ENCODE results near the gene CFAP61.

Gene CFAP61

GRCh38 chr20:20391115-20391514 lies 338.8 kb downstream of the CFAP61 start:
- ATAC-seq, result no peak
- DNase-seq, result no peak
- H3K9me3 Mint-ChIP-seq, result no peaks in the 10 kb centered on the region
- no peak overlapping the region for H3K27ac Mint-ChIP-seq
- H3K4me1 Mint-ChIP-seq, result no peaks in the 10 kb centered on the region
- peaks cover 2% of the 10 kb centered on the region for H3K36me3 Mint-ChIP-seq (ENCODE audit: low read depth)
- no peak overlapping the region for H3K4me3 Mint-ChIP-seq
- no peaks in the 10 kb centered on the region for H3K27me3 Mint-ChIP-seq

GRCh38 chr20:20391766-20392165 lies 339.4 kb downstream of the CFAP61 start:
- no peak overlapping the region for H3K27ac Mint-ChIP-seq
- H3K4me1 Mint-ChIP-seq, result no peaks in the 10 kb centered on the region
- no peaks in the 10 kb centered on the region for H3K9me3 Mint-ChIP-seq
- no peak overlapping the region for H3K4me3 Mint-ChIP-seq
- peaks cover 2% of the 10 kb centered on the region for H3K36me3 Mint-ChIP-seq (ENCODE audit: low read depth)
- DNase-seq (no peak), ATAC-seq (no peak)
- H3K27me3 Mint-ChIP-seq, result no peaks in the 10 kb centered on the region

GRCh38 chr20:20393207-20394120 lies 341.1 kb downstream of the CFAP61 start:
- Mint-ChIP-seq H3K27ac (peak overlapping the region; percentile 2), H3K4me3 (no peak overlapping the region), H3K4me1 (no peaks in the 10 kb centered on the region), H3K9me3 (no peaks in the 10 kb centered on the region), H3K27me3 (no peaks in the 10 kb centered on the region), H3K36me3 (ENCODE audit: low read depth) (peaks cover 2% of the 10 kb centered on the region)
- ATAC-seq (no peak), DNase-seq (no peak)

- no peaks in the 10 kb centered on the region for H3K4me1 Mint-ChIP-seq
- H3K9me3 Mint-ChIP-seq, result no peaks in the 10 kb centered on the region
- no peak for ATAC-seq
- no peak for DNase-seq
- H3K27me3 Mint-ChIP-seq, result no peaks in the 10 kb centered on the region
- H3K36me3 Mint-ChIP-seq (ENCODE audit: low read depth), result peaks cover 6% of the 10 kb centered on the region
- H3K27ac Mint-ChIP-seq, result no peak overlapping the region
- H3K4me3 Mint-ChIP-seq, result no peak overlapping the region
Observed at GRCh38 chr20:20395087-20395486, 342.8 kb downstream of the CFAP61 start.

- no peaks in the 10 kb centered on the region for H3K4me1 Mint-ChIP-seq
- DNase-seq, result no peak
- H3K9me3 Mint-ChIP-seq, result no peaks in the 10 kb centered on the region
- no peak overlapping the region for H3K27ac Mint-ChIP-seq
- H3K27me3 Mint-ChIP-seq, result no peaks in the 10 kb centered on the region
- no peak overlapping the region for H3K4me3 Mint-ChIP-seq
- no peak for ATAC-seq
- H3K36me3 Mint-ChIP-seq (ENCODE audit: low read depth), result peaks cover 6% of the 10 kb centered on the region
Observed at GRCh38 chr20:20395903-20396568, 343.7 kb downstream of the CFAP61 start.

- H3K27me3 Mint-ChIP-seq, result no peaks in the 10 kb centered on the region
- no peak for DNase-seq
- ATAC-seq, result no peak
- no peak overlapping the region for H3K27ac Mint-ChIP-seq
- peaks cover 6% of the 10 kb centered on the region for H3K36me3 Mint-ChIP-seq (ENCODE audit: low read depth)
- no peaks in the 10 kb centered on the region for H3K4me1 Mint-ChIP-seq
- no peak overlapping the region for H3K4me3 Mint-ChIP-seq
- H3K9me3 Mint-ChIP-seq, result no peaks in the 10 kb centered on the region
Observed at GRCh38 chr20:20396794-20397193, 344.5 kb downstream of the CFAP61 start.

GRCh38 chr20:20398123-20398522 lies 345.8 kb downstream of the CFAP61 start:
- DNase-seq (no peak), ATAC-seq (no peak)
- no peaks in the 10 kb centered on the region for H3K27me3 Mint-ChIP-seq
- H3K9me3 Mint-ChIP-seq, result no peaks in the 10 kb centered on the region
- H3K4me3 Mint-ChIP-seq, result no peak overlapping the region
- H3K36me3 Mint-ChIP-seq (ENCODE audit: low read depth), result peaks cover 4% of the 10 kb centered on the region
- H3K4me1 Mint-ChIP-seq, result no peaks in the 10 kb centered on the region
- H3K27ac Mint-ChIP-seq, result no peak overlapping the region

GRCh38 chr20:20399531-20400500 lies 347.5 kb downstream of the CFAP61 start:
- Mint-ChIP-seq H3K27me3 (no peaks in the 10 kb centered on the region), H3K27ac (no peak overlapping the region), H3K9me3 (no peaks in the 10 kb centered on the region), H3K4me3 (no peak overlapping the region), H3K4me1 (no peaks in the 10 kb centered on the region), H3K36me3 (ENCODE audit: low read depth) (peaks cover 4% of the 10 kb centered on the region)
- ATAC-seq (no peak), DNase-seq (no peak)

- DNase-seq (no peak), ATAC-seq (no peak)
- Mint-ChIP-seq H3K4me1 (peaks cover 3% of the 10 kb centered on the region), H3K27ac (no peak overlapping the region), H3K4me3 (no peak overlapping the region), H3K36me3 (ENCODE audit: low read depth) (peaks cover 9% of the 10 kb centered on the region), H3K9me3 (no peaks in the 10 kb centered on the region), H3K27me3 (no peaks in the 10 kb centered on the region)
Observed at GRCh38 chr20:20401991-20402390, 349.7 kb downstream of the CFAP61 start.

- ATAC-seq, result no peak
- Mint-ChIP-seq H3K4me3 (no peak overlapping the region), H3K27ac (peak overlapping the region; percentile 47), H3K4me1 (peaks cover 3% of the 10 kb centered on the region), H3K9me3 (no peaks in the 10 kb centered on the region), H3K36me3 (ENCODE audit: low read depth) (peaks cover 11% of the 10 kb centered on the region), H3K27me3 (no peaks in the 10 kb centered on the region)
- no peak for DNase-seq
Observed at GRCh38 chr20:20404633-20405032, 352.3 kb downstream of the CFAP61 start.

GRCh38 chr20:20405623-20406022 lies 353.3 kb downstream of the CFAP61 start:
- Mint-ChIP-seq H3K4me3 (no peak overlapping the region), H3K9me3 (no peaks in the 10 kb centered on the region), H3K36me3 (ENCODE audit: low read depth) (peaks cover 12% of the 10 kb centered on the region), H3K4me1 (peaks cover 4% of the 10 kb centered on the region), H3K27ac (no peak overlapping the region), H3K27me3 (no peaks in the 10 kb centered on the region)
- ATAC-seq (no peak), DNase-seq (no peak)

GRCh38 chr20:20406306-20406705 lies 354.0 kb downstream of the CFAP61 start:
- no peak overlapping the region for H3K27ac Mint-ChIP-seq
- H3K9me3 Mint-ChIP-seq, result no peaks in the 10 kb centered on the region
- no peak for ATAC-seq
- no peak for DNase-seq
- H3K27me3 Mint-ChIP-seq, result no peaks in the 10 kb centered on the region
- H3K36me3 Mint-ChIP-seq (ENCODE audit: low read depth), result peaks cover 13% of the 10 kb centered on the region
- H3K4me3 Mint-ChIP-seq, result no peak overlapping the region
- H3K4me1 Mint-ChIP-seq, result peaks cover 4% of the 10 kb centered on the region

GRCh38 chr20:20407891-20408805 lies 355.8 kb downstream of the CFAP61 start:
- Mint-ChIP-seq H3K27me3 (no peaks in the 10 kb centered on the region), H3K36me3 (ENCODE audit: low read depth) (peaks cover 15% of the 10 kb centered on the region), H3K9me3 (no peaks in the 10 kb centered on the region), H3K4me1 (peaks cover 22% of the 10 kb centered on the region), H3K4me3 (no peak overlapping the region), H3K27ac (no peak overlapping the region)
- no peak for DNase-seq
- ATAC-seq, result no peak
